ENCODE measurements around the gene STON2.

The STON2 gene

GRCh38 chr14:81416194-81416952 is 16.2 kb upstream of the STON2 start:
- H3K36me3 Mint-ChIP-seq (ENCODE audit: low read depth) = peaks cover 39% of the 10 kb centered on the region
- no peak overlapping the region for H3K27ac Mint-ChIP-seq
- no peak overlapping the region for H3K4me3 Mint-ChIP-seq
- H3K27me3 Mint-ChIP-seq (ENCODE audit: low read depth) = no peaks in the 10 kb centered on the region
- TF ChIP-seq, protein P1, sequence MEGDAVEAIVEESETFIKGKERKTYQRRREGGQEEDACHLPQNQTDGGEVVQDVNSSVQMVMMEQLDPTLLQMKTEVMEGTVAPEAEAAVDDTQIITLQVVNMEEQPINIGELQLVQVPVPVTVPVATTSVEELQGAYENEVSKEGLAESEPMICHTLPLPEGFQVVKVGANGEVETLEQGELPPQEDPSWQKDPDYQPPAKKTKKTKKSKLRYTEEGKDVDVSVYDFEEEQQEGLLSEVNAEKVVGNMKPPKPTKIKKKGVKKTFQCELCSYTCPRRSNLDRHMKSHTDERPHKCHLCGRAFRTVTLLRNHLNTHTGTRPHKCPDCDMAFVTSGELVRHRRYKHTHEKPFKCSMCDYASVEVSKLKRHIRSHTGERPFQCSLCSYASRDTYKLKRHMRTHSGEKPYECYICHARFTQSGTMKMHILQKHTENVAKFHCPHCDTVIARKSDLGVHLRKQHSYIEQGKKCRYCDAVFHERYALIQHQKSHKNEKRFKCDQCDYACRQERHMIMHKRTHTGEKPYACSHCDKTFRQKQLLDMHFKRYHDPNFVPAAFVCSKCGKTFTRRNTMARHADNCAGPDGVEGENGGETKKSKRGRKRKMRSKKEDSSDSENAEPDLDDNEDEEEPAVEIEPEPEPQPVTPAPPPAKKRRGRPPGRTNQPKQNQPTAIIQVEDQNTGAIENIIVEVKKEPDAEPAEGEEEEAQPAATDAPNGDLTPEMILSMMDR (IDR thresholded peaks at IDR 0.05; ENCODE audit: unreplicated experiment in 3 of 3) = no peak
- H3K9me3 Mint-ChIP-seq = peaks cover 9% of the 10 kb centered on the region
- H3K4me1 Mint-ChIP-seq = no peaks in the 10 kb centered on the region

DNA sequence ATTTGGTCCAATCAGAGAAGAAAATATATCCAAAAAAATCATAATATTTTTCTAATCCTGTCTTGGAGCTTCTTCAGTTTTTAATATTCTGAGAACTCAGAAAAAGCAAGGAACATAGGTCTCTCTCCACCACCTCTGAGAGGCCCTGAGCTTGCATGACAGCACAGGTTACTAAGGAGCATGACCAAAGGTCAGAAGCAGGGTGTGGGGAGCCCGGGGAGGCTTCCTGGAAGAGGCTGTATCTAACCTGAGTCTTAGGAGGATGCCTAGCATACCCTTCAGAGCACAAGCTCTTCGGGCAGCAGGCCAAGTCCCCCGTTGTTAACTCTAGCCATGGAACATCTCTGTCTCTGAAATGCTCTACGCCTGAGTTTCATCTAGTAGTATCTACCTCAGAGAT is 15.7 kb upstream of the STON2 start:
- Mint-ChIP-seq H3K9me3 (peaks cover 9% of the 10 kb centered on the region), H3K27me3 (ENCODE audit: low read depth) (no peaks in the 10 kb centered on the region), H3K4me1 (no peaks in the 10 kb centered on the region)

GRCh38 chr14:81414123-81414522 is 14.0 kb upstream of the STON2 start:
- no peaks in the 10 kb centered on the region for H3K4me1 Mint-ChIP-seq
- TF ChIP-seq, protein P1 (IDR thresholded peaks at IDR 0.05; ENCODE audit: unreplicated experiment in 3 of 3) = no peak
- no peaks in the 10 kb centered on the region for H3K27me3 Mint-ChIP-seq (ENCODE audit: low read depth)
- H3K4me3 Mint-ChIP-seq = no peak overlapping the region
- peaks cover 9% of the 10 kb centered on the region for H3K9me3 Mint-ChIP-seq
- H3K36me3 Mint-ChIP-seq (ENCODE audit: low read depth) = peaks cover 28% of the 10 kb centered on the region
- no peak overlapping the region for H3K27ac Mint-ChIP-seq

More for the DNA sequence above, 15.7 kb upstream of the STON2 start:
- Mint-ChIP-seq H3K4me3 (no peak overlapping the region), H3K27ac (no peak overlapping the region), H3K36me3 (ENCODE audit: low read depth) (peaks cover 35% of the 10 kb centered on the region)
- TF ChIP-seq, protein P1 (IDR thresholded peaks at IDR 0.05; ENCODE audit: unreplicated experiment in 3 of 3) = no peak

- Mint-ChIP-seq H3K27ac (peak overlapping the region; percentile 33 to 79 (median 39)), H3K27me3 (ENCODE audit: low read depth) (no peaks in the 10 kb centered on the region), H3K36me3 (ENCODE audit: low read depth) (peaks cover 27% of the 10 kb centered on the region), H3K9me3 (peaks cover 9% of the 10 kb centered on the region), H3K4me3 (no peak overlapping the region), H3K4me1 (no peaks in the 10 kb centered on the region)
- TF ChIP-seq, protein P1 (IDR thresholded peaks at IDR 0.05; ENCODE audit: unreplicated experiment in 3 of 3) = no peak
These were observed 12.7 kb upstream of the STON2 start for GRCh38 chr14:81412779-81413178.

- Mint-ChIP-seq H3K36me3 (ENCODE audit: low read depth) (peaks cover 18% of the 10 kb centered on the region), H3K27ac (peak overlapping the region in 2 of 3 experiments; percentile 39 to 88), H3K27me3 (ENCODE audit: low read depth) (no peaks in the 10 kb centered on the region), H3K9me3 (peaks cover 6% of the 10 kb centered on the region), H3K4me3 (no peak overlapping the region), H3K4me1 (peaks cover 5% of the 10 kb centered on the region)
- TF ChIP-seq, protein P1 (IDR thresholded peaks at IDR 0.05; ENCODE audit: unreplicated experiment in 3 of 3) = no peak
These were observed 8.5 kb upstream of the STON2 start for GRCh38 chr14:81408595-81408994.

- H3K4me3 Mint-ChIP-seq = no peak overlapping the region
- peaks cover 20% of the 10 kb centered on the region for H3K36me3 Mint-ChIP-seq (ENCODE audit: low read depth)
- H3K27me3 Mint-ChIP-seq (ENCODE audit: low read depth) = no peaks in the 10 kb centered on the region
- TF ChIP-seq, protein P1 (IDR thresholded peaks at IDR 0.05; ENCODE audit: unreplicated experiment in 3 of 3) = no peak
- H3K27ac Mint-ChIP-seq = peak overlapping the region in 1 of 3 experiments; percentile 22
- peaks cover 5% of the 10 kb centered on the region for H3K4me1 Mint-ChIP-seq
- peaks cover 6% of the 10 kb centered on the region for H3K9me3 Mint-ChIP-seq
These were observed 6.7 kb upstream of the STON2 start for GRCh38 chr14:81406863-81407262.
